GM10266 (cell line): ENCODE results near the gene USP15.

Experiments used
- DNase-seq: peaks from one replicate; pipeline ENCODE4 v3.0.0; 2012; ENCODE audit errors: extremely low spot score
- CTCF ChIP-seq: IDR thresholded peaks from 2 replicates; pipeline ENCODE4 v1.5.1; 2012; ENCODE audit warnings: mild to moderate bottlenecking, low read depth; ENCODE audit not compliant: control insufficient read depth, insufficient read depth; ENCODE audit errors: missing control alignments

USP15 gene

GRCh38 chr12:62401631-62402030 lies 141.4 kb downstream of the USP15 start:
- DNase-seq, result no peak
- TF ChIP-seq CTCF, result no peak

- DNase-seq, result no peak
- TF ChIP-seq CTCF, result no peak
Observed at GRCh38 chr12:62403031-62403430, 142.8 kb downstream of the USP15 start.

- DNase-seq, result no peak
- TF ChIP-seq CTCF, result no peak
Observed at GRCh38 chr12:62407587-62407986, 147.4 kb downstream of the USP15 start.

- no peak for DNase-seq
- no peak for TF ChIP-seq CTCF
Observed at GRCh38 chr12:62409068-62409467, 148.9 kb downstream of the USP15 start.

GRCh38 chr12:62414180-62414579 lies 154.0 kb downstream of the USP15 start:
- TF ChIP-seq CTCF, result no peak
- DNase-seq, result no peak

- no peak for TF ChIP-seq CTCF
- no peak for DNase-seq
Observed at GRCh38 chr12:62426089-62426488, 165.9 kb downstream of the USP15 start.

GRCh38 chr12:62429457-62429856 lies 169.3 kb downstream of the USP15 start:
- DNase-seq, result no peak
- TF ChIP-seq CTCF, result no peak
